Naive thymus-derived CD4-positive, alpha-beta T cell (primary cell): ENCODE results near the gene LRFN2. TPM values are rescaled to one million over a fixed set of nuclear protein-coding genes. Genes with fewer than 3 reads are reported as not detected.

Experiments
- ATAC-seq: fragments of 150-1000 bp; cut with Tn5 transposase; 2 replicates; pipeline ENCODE4 v1.10.0; 2021; ENCODE audit warnings: mild to moderate bottlenecking, moderate library complexity
- CTCF ChIA-PET: fragments of 350-600 bp; sonication (Branson Sonifier 250); formaldehyde crosslinking; loops from one replicate; lab custom pipeline; 2021; ENCODE audit warnings: antibody characterized with exemption; lab: Charles Lee
- POLR2A ChIA-PET: fragments of 350-600 bp; sonication (Branson Sonifier 250); formaldehyde crosslinking; loops from one replicate; lab custom pipeline; 2021; ENCODE audit warnings: antibody characterized with exemption, inconsistent platforms; lab: Charles Lee
- DNase-seq, 9 donors: peaks; one replicate each; pipeline versions ENCODE4 v3.0.0 to v3.0.0-alpha.2; 2020 to 2022; ENCODE audit warnings: mixed read lengths in 1 of 9
- H3K27ac ChIP-seq: one replicate; pipeline ENCODE4 v1.7.0; 2013; ENCODE audit warnings: mild to moderate bottlenecking, low read depth, low read length, moderate library complexity
- H3K27me3 ChIP-seq, 2 donors: one replicate each; pipeline ENCODE4 v1.7.0; 2013; ENCODE audit warnings: low read length in 2 of 2, mild to moderate bottlenecking in 2 of 2, moderate library complexity in 2 of 2; ENCODE audit not compliant: control insufficient read depth in 2 of 2, insufficient read depth in 2 of 2
- H3K36me3 ChIP-seq, 3 experiments: 1 replicate in 2 of 3; 2 replicates in 1 of 3; pipeline ENCODE4 v1.7.0; 2013; ENCODE audit warnings: low read length in 3 of 3, mild to moderate bottlenecking in 3 of 3, moderate library complexity in 1 of 3; ENCODE audit not compliant: insufficient read depth in 3 of 3, control insufficient read depth in 2 of 3
- H3K4me1 ChIP-seq, 2 donors: one replicate each; pipeline ENCODE4 v1.7.0; 2013; ENCODE audit warnings: low read length in 2 of 2, mild to moderate bottlenecking in 2 of 2, moderate library complexity in 1 of 2; ENCODE audit not compliant: control insufficient read depth in 2 of 2, insufficient read depth in 2 of 2
- H3K4me3 ChIP-seq: 2 replicates; pipeline ENCODE4 v1.7.0; 2013; ENCODE audit warnings: mild to moderate bottlenecking, low read length
- H3K9me3 ChIP-seq, 3 experiments: 1 replicate in 2 of 3; 2 replicates in 1 of 3; pipeline ENCODE4 v1.7.0; 2013; ENCODE audit warnings: low read length in 3 of 3; ENCODE audit not compliant: control insufficient read depth in 2 of 3
- H3K27ac Mint-ChIP-seq, 9 donors: one replicate each; pipeline ENCODE4 v1.8.0; 2020 to 2022; ENCODE audit warnings: mixed read lengths in 9 of 9, mild to moderate bottlenecking in 8 of 9, moderate library complexity in 5 of 9, inconsistent platforms in 2 of 9
- H3K27me3 Mint-ChIP-seq, 5 donors: one replicate each; pipeline ENCODE4 v1.8.0; 2021 to 2022; ENCODE audit warnings: mixed read lengths in 5 of 5, mild to moderate bottlenecking in 1 of 5
- H3K36me3 Mint-ChIP-seq, 5 donors: one replicate each; pipeline ENCODE4 v1.8.0; 2020 to 2022; ENCODE audit warnings: mixed read lengths in 5 of 5, mild to moderate bottlenecking in 3 of 5, inconsistent platforms in 1 of 5
- H3K4me1 Mint-ChIP-seq, 7 donors: one replicate each; pipeline ENCODE4 v1.8.0; 2020 to 2022; ENCODE audit warnings: mixed read lengths in 7 of 7, mild to moderate bottlenecking in 3 of 7, inconsistent platforms in 1 of 7
- H3K4me3 Mint-ChIP-seq, 10 donors: one replicate each; pipeline ENCODE4 v1.8.0; 2020 to 2022; ENCODE audit warnings: mild to moderate bottlenecking in 10 of 10, mixed read lengths in 10 of 10, moderate library complexity in 6 of 10, inconsistent platforms in 2 of 10
- H3K9me3 Mint-ChIP-seq, 11 donors: one replicate each; pipeline ENCODE4 v1.8.0; 2020 to 2022; ENCODE audit warnings: mixed read lengths in 11 of 11, mild to moderate bottlenecking in 4 of 11, inconsistent platforms in 1 of 11, moderate library complexity in 1 of 11
- intact Hi-C, 2 donors: fragments of 100-400 bp; cut with micrococcal nuclease; formaldehyde crosslinking; loops; one replicate each; pipeline ENCODE4 v1.15.1; 2023
- polyA plus RNA-seq, 2 donors: library from polyadenylated mRNA; unstranded; fragments of 300-500 nt; fragmentation: Illumina TruSeq; gene quantifications; one replicate each; pipeline ENCODE4 v1.2.3, GENCODE V29; 2021
- total RNA-seq, 6 experiments: library from RNA in 5 of 6; stranded (reverse) in 5 of 6; gene quantifications; 1 replicate in 5 of 6; 2 replicates in 1 of 6; pipeline ENCODE4 v1.2.3 and lab custom pipeline; 2021 to 2026

Gene LRFN2
- total and polyA plus RNA-seq, 7 experiments from 2014 or later = 0.13 to 4.6 (median 0.43) TPM; not detected in 2

DNA sequence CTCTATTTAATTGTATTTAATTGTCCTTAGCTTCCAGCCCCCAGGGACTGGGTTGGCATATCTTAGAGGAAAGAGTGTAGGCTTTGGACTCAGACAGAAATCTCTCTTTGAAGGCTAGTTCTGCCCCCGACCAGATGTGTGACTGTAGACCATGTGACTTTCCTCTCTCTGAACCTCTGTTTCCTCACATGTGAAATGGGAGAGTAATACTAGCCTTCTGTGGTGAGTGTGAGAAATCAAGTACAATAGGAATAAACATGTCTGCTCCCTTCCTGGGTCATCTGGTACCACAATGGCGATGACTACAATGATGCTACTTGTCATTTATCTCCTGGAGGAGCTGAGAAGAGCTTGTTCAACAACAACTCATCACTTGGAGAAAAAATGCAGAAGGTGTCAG lies 179.9 kb downstream of the LRFN2 start:
- Histone ChIP-seq H3K36me3 (no peaks in the 10 kb centered on the region), H3K27me3 (no peaks in the 10 kb centered on the region), H3K9me3 (no peaks in the 10 kb centered on the region), H3K27ac (no peak overlapping the region), H3K4me1 (no peaks in the 10 kb centered on the region), H3K4me3 (no peak overlapping the region)
- CTCF ChIA-PET = no interaction called here
- DNase-seq = no peak
- H3K27me3 Mint-ChIP-seq = peaks cover 0 to 4% (median 0%) of the 10 kb centered on the region in 5 donors
- POLR2A ChIA-PET = no interaction called here
- peaks cover 0 to 28% (median 0%) of the 10 kb centered on the region in 7 donors for H3K4me1 Mint-ChIP-seq
- H3K4me3 Mint-ChIP-seq = no peak overlapping the region
- intact Hi-C loops = no loop called here
- H3K36me3 Mint-ChIP-seq = peaks cover 0 to 6% (median 0%) of the 10 kb centered on the region in 5 donors
- H3K27ac Mint-ChIP-seq = no peak overlapping the region
- ATAC-seq = no peak
- peaks cover 0 to under 1% (median 0%) of the 10 kb centered on the region in 11 donors for H3K9me3 Mint-ChIP-seq

- Mint-ChIP-seq H3K27ac (peak overlapping the region in 1 of 9 donors; percentile 37), H3K4me1 (peaks cover 0 to 35% (median 0%) of the 10 kb centered on the region in 7 donors)
- POLR2A ChIA-PET = no interaction called here
Observed at GRCh38 chr6:40406175-40406574, 181.0 kb downstream of the LRFN2 start.

DNA sequence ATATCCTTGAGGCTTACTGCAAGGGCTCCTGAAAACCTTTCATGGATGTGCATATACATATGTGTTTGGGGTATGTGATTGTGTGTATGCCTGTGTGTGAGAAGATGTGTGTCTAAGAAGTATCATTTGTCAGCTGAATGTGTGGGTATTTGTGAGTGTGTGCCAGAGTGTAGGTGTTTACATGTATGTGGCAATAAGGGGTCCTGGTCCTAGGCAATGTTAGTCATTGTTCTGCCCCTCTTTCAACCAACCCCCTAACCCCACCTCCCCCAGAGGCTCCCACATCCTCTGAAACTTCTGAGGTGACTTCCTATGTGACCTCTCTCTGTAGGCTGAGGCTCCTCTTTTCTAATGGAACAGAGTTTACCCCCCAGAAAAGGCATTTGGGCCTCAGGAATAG lies 186.4 kb downstream of the LRFN2 start:
- POLR2A ChIA-PET = no interaction called here

More at GRCh38 chr6:40406175-40406574, 181.0 kb downstream of the LRFN2 start:
- CTCF ChIA-PET = no interaction called here
- Histone ChIP-seq H3K9me3 (no peaks in the 10 kb centered on the region), H3K27ac (no peak overlapping the region), H3K4me3 (no peak overlapping the region), H3K27me3 (no peaks in the 10 kb centered on the region), H3K36me3 (no peaks in the 10 kb centered on the region), H3K4me1 (no peaks in the 10 kb centered on the region)
- Mint-ChIP-seq H3K9me3 (peaks cover 0 to 8% (median 0%) of the 10 kb centered on the region in 11 donors), H3K4me3 (no peak overlapping the region), H3K27me3 (no peaks in the 10 kb centered on the region), H3K36me3 (peaks cover 0 to 15% (median 0%) of the 10 kb centered on the region in 5 donors)
- ATAC-seq (no peak), DNase-seq (no peak)
- intact Hi-C loops = no loop called here

DNA sequence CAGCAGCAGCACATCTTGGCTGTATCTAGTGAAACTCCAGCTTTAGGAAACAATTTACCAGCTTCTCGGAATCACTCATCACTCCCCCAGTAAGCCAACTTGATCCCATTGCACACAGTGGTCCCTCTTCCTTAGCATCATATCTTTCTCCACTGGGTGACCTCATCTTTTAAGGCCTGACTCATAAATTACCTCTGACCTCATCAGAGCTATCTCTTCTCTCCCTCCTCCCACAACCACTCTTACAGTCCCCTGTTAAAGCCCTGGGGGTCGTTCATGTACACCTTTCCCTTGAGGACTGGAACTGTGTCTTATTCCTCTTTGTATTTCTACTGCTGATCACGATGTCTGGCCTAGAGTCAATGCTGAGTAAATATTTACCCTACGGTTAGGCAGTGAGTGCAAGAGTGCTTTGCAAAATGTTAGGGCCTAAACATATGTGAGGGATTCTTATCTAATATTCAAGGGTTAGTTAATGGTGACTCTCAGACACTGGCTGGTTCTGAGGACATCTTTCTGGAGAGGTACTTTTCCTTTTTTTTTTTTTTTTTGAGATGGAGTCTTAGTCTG lies 187.2 kb downstream of the LRFN2 start:
- Histone ChIP-seq H3K36me3 (no peaks in the 10 kb centered on the region), H3K27me3 (no peaks in the 10 kb centered on the region), H3K4me1 (no peaks in the 10 kb centered on the region), H3K9me3 (no peaks in the 10 kb centered on the region), H3K27ac (no peak overlapping the region), H3K4me3 (no peak overlapping the region)
- Mint-ChIP-seq H3K4me1 (peaks cover 0 to 48% (median 0%) of the 10 kb centered on the region in 7 donors), H3K4me3 (no peak overlapping the region), H3K36me3 (peaks cover 0 to 24% (median 0%) of the 10 kb centered on the region in 5 donors), H3K27me3 (no peaks in the 10 kb centered on the region), H3K9me3 (peaks cover 0 to 12% (median 0%) of the 10 kb centered on the region in 11 donors), H3K27ac (no peak overlapping the region)
- no peak for DNase-seq
- ChIA-PET CTCF (no interaction called here), POLR2A (no interaction called here)
- no peak for ATAC-seq
- intact Hi-C loops = loop anchor here in 1 of 2 donors (5.0 kb wide), 1 partner anchor 38 kb away; no protein-coding TSS in a partner anchor

More for the DNA sequence above, 186.4 kb downstream of the LRFN2 start:
- no peak for ATAC-seq
- CTCF ChIA-PET = no interaction called here
- Histone ChIP-seq H3K4me1 (no peaks in the 10 kb centered on the region), H3K27ac (no peak overlapping the region), H3K4me3 (no peak overlapping the region), H3K27me3 (no peaks in the 10 kb centered on the region), H3K36me3 (no peaks in the 10 kb centered on the region), H3K9me3 (no peaks in the 10 kb centered on the region)
- peaks cover 0 to 23% (median 0%) of the 10 kb centered on the region in 5 donors for H3K36me3 Mint-ChIP-seq
- peaks cover 0 to 48% (median 0%) of the 10 kb centered on the region in 7 donors for H3K4me1 Mint-ChIP-seq
- no peak overlapping the region for H3K4me3 Mint-ChIP-seq
- no peak for DNase-seq
- intact Hi-C loops = no loop called here
- no peak overlapping the region for H3K27ac Mint-ChIP-seq
- H3K27me3 Mint-ChIP-seq = no peaks in the 10 kb centered on the region
- H3K9me3 Mint-ChIP-seq = peaks cover 0 to 12% (median 0%) of the 10 kb centered on the region in 11 donors

GRCh38 chr6:40398810-40399477 lies 188.2 kb downstream of the LRFN2 start:
- Mint-ChIP-seq H3K4me1 (peaks cover 0 to 48% (median 0%) of the 10 kb centered on the region in 7 donors), H3K4me3 (no peak overlapping the region), H3K27me3 (no peaks in the 10 kb centered on the region), H3K27ac (peak overlapping the region in 1 of 9 donors; percentile 18), H3K36me3 (peaks cover 0 to 31% (median 0%) of the 10 kb centered on the region in 5 donors), H3K9me3 (peaks cover 0 to 12% (median 0%) of the 10 kb centered on the region in 11 donors)
- DNase-seq (no peak), ATAC-seq (no peak)
- no peak overlapping the region for H3K27ac ChIP-seq
- CTCF ChIA-PET = no interaction called here
- H3K27me3 ChIP-seq = no peaks in the 10 kb centered on the region
- H3K36me3 ChIP-seq = no peaks in the 10 kb centered on the region
- H3K4me3 ChIP-seq = no peak overlapping the region
- intact Hi-C loops = loop anchor here in 1 of 2 donors (5.0 kb wide), 1 partner anchor 37 kb away; no protein-coding TSS in a partner anchor
- H3K4me1 ChIP-seq = peaks cover 0 to 1% of the 10 kb centered on the region in 2 donors
- no peaks in the 10 kb centered on the region for H3K9me3 ChIP-seq
- POLR2A ChIA-PET = no interaction called here

DNA sequence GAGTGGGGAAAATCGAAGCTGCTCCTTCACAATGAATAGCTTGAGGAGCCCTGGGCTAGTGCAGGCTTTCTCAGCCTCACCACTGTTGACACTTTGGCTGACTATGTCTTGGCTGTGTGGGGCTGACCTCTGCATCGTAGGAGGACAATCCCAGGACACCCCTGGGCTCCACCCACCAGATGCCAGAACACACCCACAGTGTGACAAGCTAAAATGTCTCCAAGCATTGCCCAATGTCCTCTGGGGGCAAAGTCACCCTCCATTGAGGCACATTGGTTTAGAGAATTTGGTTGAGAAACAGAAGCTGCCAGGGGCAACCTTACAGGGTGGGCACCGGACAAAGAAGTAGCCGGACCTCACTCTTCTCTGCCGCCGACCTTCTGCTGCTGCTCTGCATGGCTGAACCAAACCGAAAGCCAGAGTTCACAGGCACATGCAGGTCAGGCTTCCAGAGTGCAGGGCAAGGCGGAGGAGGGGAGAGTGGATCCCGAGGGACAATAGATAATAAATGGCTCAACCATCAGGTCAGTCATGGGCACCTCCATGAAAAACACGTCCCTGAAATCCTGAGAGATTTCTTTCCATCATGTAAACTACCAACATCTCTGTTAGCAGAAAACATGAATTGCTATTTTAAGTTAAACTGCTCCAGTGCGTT lies 189.0 kb downstream of the LRFN2 start:
- Histone ChIP-seq H3K27me3 (no peaks in the 10 kb centered on the region), H3K4me1 (peaks cover 0 to 4% of the 10 kb centered on the region in 2 donors), H3K9me3 (no peaks in the 10 kb centered on the region), H3K27ac (no peak overlapping the region), H3K4me3 (no peak overlapping the region), H3K36me3 (no peaks in the 10 kb centered on the region)
- DNase-seq = no peak
- POLR2A ChIA-PET = no interaction called here
- no peak overlapping the region for H3K4me3 Mint-ChIP-seq
- no peak for ATAC-seq
- intact Hi-C loops = loop anchor here in 1 of 2 donors (5.0 kb wide), 1 partner anchor 36 kb away; no protein-coding TSS in a partner anchor
- no peak overlapping the region for H3K27ac Mint-ChIP-seq
- peaks cover 0 to 2% (median 0%) of the 10 kb centered on the region in 5 donors for H3K27me3 Mint-ChIP-seq
- peaks cover 0 to 14% (median 0%) of the 10 kb centered on the region in 11 donors for H3K9me3 Mint-ChIP-seq
- peaks cover 0 to 34% (median 0%) of the 10 kb centered on the region in 5 donors for H3K36me3 Mint-ChIP-seq
- H3K4me1 Mint-ChIP-seq = peaks cover 0 to 49% (median 0%) of the 10 kb centered on the region in 7 donors
- CTCF ChIA-PET = no interaction called here
